ENCODE data around the gene IRGC. TPM values are rescaled to one million over a fixed set of nuclear protein-coding genes. Genes with fewer than 3 reads are reported as not detected.

IRGC gene
- total and polyA plus RNA-seq, 2 of the 13 experiments (the other 11 are each of a cell fraction or from before 2014, with no cell fraction given) = not detected

DNA sequence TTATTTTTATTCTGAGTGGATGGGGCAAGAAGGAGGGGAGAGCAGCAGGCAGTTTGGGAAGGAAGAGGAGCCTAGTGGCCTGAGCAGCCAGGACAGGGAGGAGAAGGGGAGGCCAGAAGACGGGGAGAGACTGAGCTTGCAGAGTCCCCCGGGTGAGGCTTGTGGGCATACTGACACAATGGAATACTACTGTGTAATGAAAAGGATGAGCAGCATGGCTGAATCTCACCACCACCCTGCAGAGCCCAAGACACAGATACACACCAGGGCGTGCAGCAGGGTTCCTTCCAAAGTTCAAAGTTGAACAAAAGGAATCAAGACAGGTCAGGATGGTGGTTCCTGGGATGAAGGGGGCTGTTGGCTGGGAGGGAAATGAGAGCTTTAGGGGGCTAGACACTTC is 46.9 kb downstream of the IRGC start (continued):
- TF ChIP-seq, protein P1, sequence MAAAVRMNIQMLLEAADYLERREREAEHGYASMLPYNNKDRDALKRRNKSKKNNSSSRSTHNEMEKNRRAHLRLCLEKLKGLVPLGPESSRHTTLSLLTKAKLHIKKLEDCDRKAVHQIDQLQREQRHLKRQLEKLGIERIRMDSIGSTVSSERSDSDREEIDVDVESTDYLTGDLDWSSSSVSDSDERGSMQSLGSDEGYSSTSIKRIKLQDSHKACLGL (CRISPR knock-in tag; IDR thresholded peaks at IDR 0.05) = no peak
- TF ChIP-seq FOXM1 (CRISPR knock-in tag; IDR thresholded peaks at IDR 0.05) (no peak), ZBTB8A (CRISPR knock-in tag; IDR thresholded peaks at IDR 0.05; ENCODE audit: borderline replicate concordance, low read depth) (no peak), KDM3A (CRISPR knock-in tag; IDR thresholded peaks at IDR 0.05; ENCODE audit: low read depth) (no peak), ZSCAN31 (CRISPR knock-in tag; IDR thresholded peaks at IDR 0.05; ENCODE audit: low read depth) (no peak)
- TF ChIP-seq, protein P2, sequence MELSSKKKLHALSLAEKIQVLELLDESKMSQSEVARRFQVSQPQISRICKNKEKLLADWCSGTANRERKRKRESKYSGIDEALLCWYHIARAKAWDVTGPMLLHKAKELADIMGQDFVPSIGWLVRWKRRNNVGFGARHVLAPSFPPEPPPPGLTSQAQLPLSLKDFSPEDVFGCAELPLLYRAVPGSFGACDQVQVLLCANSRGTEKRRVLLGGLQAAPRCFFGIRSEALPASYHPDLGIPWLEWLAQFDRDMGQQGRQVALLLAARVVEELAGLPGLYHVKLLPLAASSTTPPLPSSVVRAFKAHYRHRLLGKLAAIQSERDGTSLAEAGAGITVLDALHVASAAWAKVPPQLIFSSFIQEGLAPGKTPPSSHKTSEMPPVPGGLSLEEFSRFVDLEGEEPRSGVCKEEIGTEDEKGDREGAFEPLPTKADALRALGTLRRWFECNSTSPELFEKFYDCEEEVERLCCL (CRISPR knock-in tag; IDR thresholded peaks at IDR 0.05; ENCODE audit: borderline replicate concordance) = no peak
- TF ChIP-seq, protein P3, sequence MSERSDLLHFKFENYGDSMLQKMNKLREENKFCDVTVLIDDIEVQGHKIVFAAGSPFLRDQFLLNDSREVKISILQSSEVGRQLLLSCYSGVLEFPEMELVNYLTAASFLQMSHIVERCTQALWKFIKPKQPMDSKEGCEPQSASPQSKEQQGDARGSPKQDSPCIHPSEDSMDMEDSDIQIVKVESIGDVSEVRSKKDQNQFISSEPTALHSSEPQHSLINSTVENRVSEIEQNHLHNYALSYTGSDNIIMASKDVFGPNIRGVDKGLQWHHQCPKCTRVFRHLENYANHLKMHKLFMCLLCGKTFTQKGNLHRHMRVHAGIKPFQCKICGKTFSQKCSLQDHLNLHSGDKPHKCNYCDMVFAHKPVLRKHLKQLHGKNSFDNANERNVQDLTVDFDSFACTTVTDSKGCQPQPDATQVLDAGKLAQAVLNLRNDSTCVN (CRISPR knock-in tag; IDR thresholded peaks at IDR 0.05; ENCODE audit: borderline replicate concordance) = no peak
- TF ChIP-seq, protein P4, sequence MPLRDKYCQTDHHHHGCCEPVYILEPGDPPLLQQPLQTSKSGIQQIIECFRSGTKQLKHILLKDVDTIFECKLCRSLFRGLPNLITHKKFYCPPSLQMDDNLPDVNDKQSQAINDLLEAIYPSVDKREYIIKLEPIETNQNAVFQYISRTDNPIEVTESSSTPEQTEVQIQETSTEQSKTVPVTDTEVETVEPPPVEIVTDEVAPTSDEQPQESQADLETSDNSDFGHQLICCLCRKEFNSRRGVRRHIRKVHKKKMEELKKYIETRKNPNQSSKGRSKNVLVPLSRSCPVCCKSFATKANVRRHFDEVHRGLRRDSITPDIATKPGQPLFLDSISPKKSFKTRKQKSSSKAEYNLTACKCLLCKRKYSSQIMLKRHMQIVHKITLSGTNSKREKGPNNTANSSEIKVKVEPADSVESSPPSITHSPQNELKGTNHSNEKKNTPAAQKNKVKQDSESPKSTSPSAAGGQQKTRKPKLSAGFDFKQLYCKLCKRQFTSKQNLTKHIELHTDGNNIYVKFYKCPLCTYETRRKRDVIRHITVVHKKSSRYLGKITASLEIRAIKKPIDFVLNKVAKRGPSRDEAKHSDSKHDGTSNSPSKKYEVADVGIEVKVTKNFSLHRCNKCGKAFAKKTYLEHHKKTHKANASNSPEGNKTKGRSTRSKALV (CRISPR knock-in tag; IDR thresholded peaks at IDR 0.05) = no peak

Data from HepG2 (cell line).